ENCODE results near the gene HBZ. TPM values are rescaled to one million over a fixed set of nuclear protein-coding genes. Genes with fewer than 3 reads are reported as not detected.

HBZ gene
- total RNA-seq, 1 donor from 2014 or later, result not detected

GRCh38 chr16:187330-187729, 34.9 kb downstream of the HBZ start:
- DNase-seq, result no peak
- H3K4me3 ChIP-seq, result no peak overlapping the region
- no peaks in the 10 kb centered on the region for H3K27me3 ChIP-seq (ENCODE audit: low read depth)
- TF ChIP-seq CTCF (IDR thresholded peaks at IDR 0.05), result no peak
- H3K4me1 ChIP-seq, result no peaks in the 10 kb centered on the region
- H3K36me3 ChIP-seq, result peaks cover 52% of the 10 kb centered on the region
- H3K9me3 ChIP-seq, result no peaks in the 10 kb centered on the region
- ATAC-seq, result no peak
- intact Hi-C loops (cut with DNase I), result no loop called here
- no peak overlapping the region for H3K27ac ChIP-seq

- no peaks in the 10 kb centered on the region for H3K9me3 ChIP-seq
- H3K4me1 ChIP-seq, result no peaks in the 10 kb centered on the region
- no peaks in the 10 kb centered on the region for H3K27me3 ChIP-seq (ENCODE audit: low read depth)
- peaks cover 66% of the 10 kb centered on the region for H3K36me3 ChIP-seq
- H3K27ac ChIP-seq, result no peak overlapping the region
- intact Hi-C loops (cut with DNase I), result no loop called here
- DNase-seq (no peak), ATAC-seq (no peak)
- TF ChIP-seq CTCF (IDR thresholded peaks at IDR 0.05), result no peak
- H3K4me3 ChIP-seq, result no peak overlapping the region
Observed at GRCh38 chr16:188674-189073, 36.2 kb downstream of the HBZ start.

DNA sequence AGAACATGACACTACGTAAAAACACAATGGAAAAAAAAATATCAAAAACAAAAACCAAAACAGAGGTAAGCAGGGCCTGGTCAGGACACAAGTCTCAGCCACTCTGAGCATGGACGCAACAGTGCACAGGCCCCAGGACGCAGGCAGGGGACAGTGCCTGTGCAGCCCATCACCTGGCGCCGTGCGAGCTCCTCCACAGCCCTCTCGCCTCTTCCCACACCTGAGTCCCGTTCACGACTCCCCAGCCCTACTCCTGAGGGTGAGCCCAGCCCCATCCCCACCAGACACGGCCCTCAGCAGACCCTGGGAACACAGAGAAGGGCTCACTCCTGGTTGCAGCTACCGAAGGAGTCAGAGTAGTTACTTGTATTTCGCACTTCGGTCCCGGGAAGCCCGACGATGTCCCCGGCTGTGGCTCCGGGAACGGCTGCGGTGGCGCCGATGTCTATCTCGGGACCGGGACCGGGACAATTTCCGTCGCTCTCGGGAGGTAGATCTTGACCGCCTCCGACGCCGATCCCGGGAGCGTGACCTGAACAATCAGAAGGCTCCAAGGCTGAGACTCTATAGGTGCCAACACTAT, 37.3 kb downstream of the HBZ start:
- H3K9me3 ChIP-seq, result no peaks in the 10 kb centered on the region
- no peaks in the 10 kb centered on the region for H3K27me3 ChIP-seq (ENCODE audit: low read depth)
- no peak for DNase-seq
- peak; percentile 22 to 27 for ATAC-seq
- H3K36me3 ChIP-seq, result peaks cover 76% of the 10 kb centered on the region
- no peak for TF ChIP-seq CTCF (IDR thresholded peaks at IDR 0.05)
- H3K4me1 ChIP-seq, result no peaks in the 10 kb centered on the region
- no peak overlapping the region for H3K4me3 ChIP-seq
- no peak overlapping the region for H3K27ac ChIP-seq
- intact Hi-C loops (cut with DNase I), result no loop called here

- Histone ChIP-seq H3K36me3 (peaks cover 97% of the 10 kb centered on the region), H3K9me3 (no peaks in the 10 kb centered on the region), H3K27ac (no peak overlapping the region), H3K4me3 (no peak overlapping the region), H3K27me3 (ENCODE audit: low read depth) (no peaks in the 10 kb centered on the region), H3K4me1 (no peaks in the 10 kb centered on the region)
- no peak for DNase-seq
- TF ChIP-seq CTCF (IDR thresholded peaks at IDR 0.05), result no peak
- ATAC-seq, result no peak
- intact Hi-C loops (cut with DNase I), result no loop called here
Observed at GRCh38 chr16:191831-192230, 39.4 kb downstream of the HBZ start.

GRCh38 chr16:192686-193085, 40.2 kb downstream of the HBZ start:
- H3K4me1 ChIP-seq, result no peaks in the 10 kb centered on the region
- peaks cover 100% of the 10 kb centered on the region for H3K36me3 ChIP-seq
- TF ChIP-seq CTCF (IDR thresholded peaks at IDR 0.05), result no peak
- no peaks in the 10 kb centered on the region for H3K27me3 ChIP-seq (ENCODE audit: low read depth)
- DNase-seq (no peak), ATAC-seq (no peak)
- intact Hi-C loops (cut with DNase I), result no loop called here
- no peaks in the 10 kb centered on the region for H3K9me3 ChIP-seq
- H3K4me3 ChIP-seq, result no peak overlapping the region
- no peak overlapping the region for H3K27ac ChIP-seq

DNA sequence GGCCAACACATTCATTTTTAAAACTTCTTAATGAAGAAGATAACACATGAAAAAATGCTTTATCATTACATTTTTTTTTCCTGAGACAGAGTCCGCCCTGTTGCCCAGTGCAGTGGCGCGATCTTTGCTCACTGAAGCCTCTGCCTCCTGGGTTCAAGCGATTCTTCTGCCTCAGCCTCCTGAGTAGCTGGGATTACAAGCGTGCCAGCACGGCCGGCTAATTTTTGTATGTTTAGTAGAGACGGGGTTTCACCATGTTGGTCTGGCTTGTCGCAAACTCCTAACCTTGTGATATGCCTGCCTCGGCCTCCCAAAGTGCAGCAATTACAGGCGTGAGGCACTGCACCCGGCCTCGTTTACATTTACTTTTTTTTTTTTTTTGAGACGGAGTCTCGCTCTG, 41.0 kb downstream of the HBZ start:
- Histone ChIP-seq H3K9me3 (no peaks in the 10 kb centered on the region), H3K4me1 (no peaks in the 10 kb centered on the region), H3K27me3 (ENCODE audit: low read depth) (no peaks in the 10 kb centered on the region), H3K4me3 (no peak overlapping the region), H3K27ac (no peak overlapping the region), H3K36me3 (peaks cover 100% of the 10 kb centered on the region)
- no peak for TF ChIP-seq CTCF (IDR thresholded peaks at IDR 0.05)
- intact Hi-C loops (cut with DNase I), result no loop called here
- ATAC-seq, result no peak
- DNase-seq, result no peak
